ENCODE data around the gene ZNF622. TPM values are rescaled to one million over a fixed set of nuclear protein-coding genes. Genes with fewer than 3 reads are reported as not detected.
"Not testable (repeated sequence)": the region's sequence is repeated elsewhere in the genome, so short reads cannot be mapped to it uniquely, and the experiment has no call there.

Gene ZNF622
- total RNA-seq, 1 experiment from 2014 or later: 54.4 TPM

- TF ChIP-seq, protein P1, sequence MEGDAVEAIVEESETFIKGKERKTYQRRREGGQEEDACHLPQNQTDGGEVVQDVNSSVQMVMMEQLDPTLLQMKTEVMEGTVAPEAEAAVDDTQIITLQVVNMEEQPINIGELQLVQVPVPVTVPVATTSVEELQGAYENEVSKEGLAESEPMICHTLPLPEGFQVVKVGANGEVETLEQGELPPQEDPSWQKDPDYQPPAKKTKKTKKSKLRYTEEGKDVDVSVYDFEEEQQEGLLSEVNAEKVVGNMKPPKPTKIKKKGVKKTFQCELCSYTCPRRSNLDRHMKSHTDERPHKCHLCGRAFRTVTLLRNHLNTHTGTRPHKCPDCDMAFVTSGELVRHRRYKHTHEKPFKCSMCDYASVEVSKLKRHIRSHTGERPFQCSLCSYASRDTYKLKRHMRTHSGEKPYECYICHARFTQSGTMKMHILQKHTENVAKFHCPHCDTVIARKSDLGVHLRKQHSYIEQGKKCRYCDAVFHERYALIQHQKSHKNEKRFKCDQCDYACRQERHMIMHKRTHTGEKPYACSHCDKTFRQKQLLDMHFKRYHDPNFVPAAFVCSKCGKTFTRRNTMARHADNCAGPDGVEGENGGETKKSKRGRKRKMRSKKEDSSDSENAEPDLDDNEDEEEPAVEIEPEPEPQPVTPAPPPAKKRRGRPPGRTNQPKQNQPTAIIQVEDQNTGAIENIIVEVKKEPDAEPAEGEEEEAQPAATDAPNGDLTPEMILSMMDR (conservative IDR thresholded peaks at IDR 0.05): no peak
- no peak for TF ChIP-seq EZH2 (IDR thresholded peaks at IDR 0.05; ENCODE audit: low read depth)
- Histone ChIP-seq H3K9me3 (ENCODE audit: insufficient read depth, low read depth) (0 out of 2 replicates have a peak, but pooled peaks cover 3% of the 10 kb centered on the region), H3K27ac (no peak overlapping the region), H4K20me1 (ENCODE audit: insufficient read depth) (no peaks in the 10 kb centered on the region), H3K9me2 (ENCODE audit: insufficient read depth) (no peaks in the 10 kb centered on the region), H3K4me1 (replicated peaks; ENCODE audit: insufficient read depth) (peaks cover 14% of the 10 kb centered on the region), H3K4me3 (no peak overlapping the region), H3K36me3 (ENCODE audit: low read depth) (no peaks in the 10 kb centered on the region), H3K27me3 (ENCODE audit: insufficient read depth, low read depth) (no peaks in the 10 kb centered on the region), H3K79me2 (ENCODE audit: low read depth) (no peaks in the 10 kb centered on the region), H2AFZ (no peak overlapping the region), H3K4me2 (no peak overlapping the region), H3F3A (ENCODE audit: insufficient read depth, low read depth) (no peaks in the 10 kb centered on the region)
- ChIA-PET CTCF (interaction anchor here (0.6 kb wide), 1 partner anchor 67 kb away, joined by 3 read pairs; no protein-coding TSS in a partner anchor), POLR2A (ENCODE audit: unreplicated experiment) (interaction anchor here (0.5 to 0.6 kb wide), 2 partner anchors 9 to 21 kb away, joined by 3 to 6 read pairs; no protein-coding TSS in a partner anchor)
- intact Hi-C loops (cut with micrococcal nuclease; ENCODE audit: unreplicated experiment): no loop called here
- peak in 1 of 2 experiments; percentile 72 for DNase-seq
- no TSS peak for BruUV-seq (replicated peaks)
Observed at GRCh38 chr5:16480821-16481538, 15.4 kb upstream of the ZNF622 start.

- H2AFZ ChIP-seq: no peak overlapping the region
- ChIA-PET CTCF (interaction anchor here (0.6 kb wide), 1 partner anchor 68 kb away, joined by 3 read pairs; no protein-coding TSS in a partner anchor), POLR2A (ENCODE audit: unreplicated experiment) (no interaction called here)
- H3K9me3 ChIP-seq (ENCODE audit: insufficient read depth, low read depth): 0 out of 2 replicates have a peak, but pooled peaks cover 3% of the 10 kb centered on the region
- no peak overlapping the region for H3K4me3 ChIP-seq
- H3K9me2 ChIP-seq (ENCODE audit: insufficient read depth): no peaks in the 10 kb centered on the region
- no peak for TF ChIP-seq EZH2 (IDR thresholded peaks at IDR 0.05; ENCODE audit: low read depth)
- TF ChIP-seq, protein P1 (conservative IDR thresholded peaks at IDR 0.05): no peak
- intact Hi-C loops (cut with micrococcal nuclease; ENCODE audit: unreplicated experiment): no loop called here
- H4K20me1 ChIP-seq (ENCODE audit: insufficient read depth): no peaks in the 10 kb centered on the region
- no peak overlapping the region for H3K4me2 ChIP-seq
- no peak for DNase-seq
- peaks cover 14% of the 10 kb centered on the region for H3K4me1 ChIP-seq (replicated peaks; ENCODE audit: insufficient read depth)
- H3K79me2 ChIP-seq (ENCODE audit: low read depth): no peaks in the 10 kb centered on the region
- H3K27ac ChIP-seq: no peak overlapping the region
- no peaks in the 10 kb centered on the region for H3F3A ChIP-seq (ENCODE audit: insufficient read depth, low read depth)
- BruUV-seq (replicated peaks): no TSS peak
- H3K36me3 ChIP-seq (ENCODE audit: low read depth): no peaks in the 10 kb centered on the region
- no peaks in the 10 kb centered on the region for H3K27me3 ChIP-seq (ENCODE audit: insufficient read depth, low read depth)
Observed at GRCh38 chr5:16480144-16480543, 14.5 kb upstream of the ZNF622 start.

DNA sequence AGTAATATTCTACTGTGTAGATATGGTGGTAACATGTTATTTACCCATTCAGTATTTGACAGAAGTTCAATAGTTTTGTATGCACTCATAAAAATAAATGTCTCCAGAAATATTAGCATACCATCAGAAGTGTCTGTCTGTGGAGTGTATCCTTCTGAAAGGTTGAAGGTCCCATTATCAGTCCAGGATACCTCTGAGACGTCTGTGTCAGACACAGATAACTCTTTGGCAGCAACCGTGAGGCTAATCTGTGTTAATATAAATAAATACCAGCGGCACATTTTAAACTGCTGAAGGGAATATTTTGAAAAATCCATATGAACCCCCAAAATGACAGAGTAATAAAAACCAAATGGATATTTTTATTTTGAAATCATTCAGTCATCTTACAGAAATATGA, 11.9 kb upstream of the ZNF622 start:
- Histone ChIP-seq H3K4me1 (replicated peaks; ENCODE audit: insufficient read depth) (0 out of 2 replicates have a peak, but pooled peaks cover 4% of the 10 kb centered on the region), H3K27me3 (ENCODE audit: insufficient read depth, low read depth) (no peaks in the 10 kb centered on the region), H3K79me2 (ENCODE audit: low read depth) (no peaks in the 10 kb centered on the region), H2AFZ (no peak overlapping the region), H3K9me3 (ENCODE audit: insufficient read depth, low read depth) (0 out of 2 replicates have a peak, but pooled peaks cover 3% of the 10 kb centered on the region), H3K4me2 (no peak overlapping the region), H3K36me3 (ENCODE audit: low read depth) (no peaks in the 10 kb centered on the region), H3K9me2 (ENCODE audit: insufficient read depth) (no peaks in the 10 kb centered on the region), H3F3A (ENCODE audit: insufficient read depth, low read depth) (no peaks in the 10 kb centered on the region), H3K27ac (no peak overlapping the region), H4K20me1 (ENCODE audit: insufficient read depth) (no peaks in the 10 kb centered on the region), H3K4me3 (no peak overlapping the region)
- intact Hi-C loops (cut with micrococcal nuclease; ENCODE audit: unreplicated experiment): no loop called here
- POLR2A ChIA-PET (ENCODE audit: unreplicated experiment): interaction anchor here (0.7 kb wide), 1 partner anchor 1156 kb away, joined by 4 read pairs; no protein-coding TSS in a partner anchor
- no TSS peak for BruUV-seq (replicated peaks)
- TF ChIP-seq EZH2 (IDR thresholded peaks at IDR 0.05; ENCODE audit: low read depth): no peak
- TF ChIP-seq, protein P1 (conservative IDR thresholded peaks at IDR 0.05): no peak
- DNase-seq: peak in 1 of 2 experiments; percentile 19
- CTCF ChIA-PET: interaction anchor here (0.5 kb wide), 1 partner anchor 10 kb away, joined by 7 read pairs; no protein-coding TSS in a partner anchor

- POLR2A ChIA-PET (ENCODE audit: unreplicated experiment); H3F3A ChIP-seq (ENCODE audit: insufficient read depth, low read depth); BruUV-seq (replicated peaks); H3K9me2 ChIP-seq (ENCODE audit: insufficient read depth); H3K4me2 ChIP-seq; H4K20me1 ChIP-seq (ENCODE audit: insufficient read depth); H3K4me1 ChIP-seq (replicated peaks; ENCODE audit: insufficient read depth); H3K36me3 ChIP-seq (ENCODE audit: low read depth); H3K4me3 ChIP-seq; H3K27ac ChIP-seq; H3K79me2 ChIP-seq (ENCODE audit: low read depth); intact Hi-C loops (cut with micrococcal nuclease; ENCODE audit: unreplicated experiment); H2AFZ ChIP-seq; H3K9me3 ChIP-seq (ENCODE audit: insufficient read depth, low read depth); DNase-seq; H3K27me3 ChIP-seq (ENCODE audit: insufficient read depth, low read depth): not testable (repeated sequence)
- CTCF ChIA-PET: interaction anchor here (0.6 kb wide), 1 partner anchor 1830 kb away, joined by 6 read pairs; no protein-coding TSS in a partner anchor
Observed at GRCh38 chr5:16476417-16476816, 10.8 kb upstream of the ZNF622 start.

Measured in PC-9 (cell line).